ENCODE results near the gene PRG3. TPM values are rescaled to one million over a fixed set of nuclear protein-coding genes. Genes with fewer than 3 reads are reported as not detected.
A peak's percentile ranks its signal among the peaks of the same experiment; 100 is the strongest.

Gene PRG3
- total and polyA plus RNA-seq, 9 of the 15 experiments (the other 6 are each of a cell fraction or from before 2014, with no cell fraction given): 0.18 to 0.55 (median 0.38) TPM; not detected in 6

- intact Hi-C loops (cut with micrococcal nuclease): loop anchor here (5.0 to 10.0 kb wide), 2 partner anchors 447 to 1164 kb away; no protein-coding TSS in a partner anchor
- in situ Hi-C loops (cut with MboI): loop anchor here (10.0 kb wide), 2 partner anchors 177 to 1167 kb away; no protein-coding TSS in a partner anchor
- no peak for FAIRE-seq
- Histone ChIP-seq H3K9ac (ENCODE audit: insufficient read depth in 1 of 2, low read depth in 2 of 2, low read length in 2 of 2) (peak overlapping the region in 1 of 2 experiments; percentile 53; a peak in 1 of 4 replicates), H3K9me3 (replicated peaks; ENCODE audit: control insufficient read depth, insufficient read depth, low read depth, low read length) (0 out of 2 replicates have a peak, but pooled peaks cover 4% of the 10 kb centered on the region), H3K4me1 (replicated peaks in 1 of 2; ENCODE audit: control insufficient read depth in 2 of 2, insufficient read depth in 2 of 2, low read length in 2 of 2) (peaks cover 14 to 19% of the 10 kb centered on the region in 2 experiments), H2AFZ (ENCODE audit: low read depth, low read length) (peak overlapping the region; percentile 75), H3K36me3 (ENCODE audit: control insufficient read depth, insufficient read depth, low read length) (no peaks in the 10 kb centered on the region), H4K20me1 (replicated peaks; ENCODE audit: control insufficient read depth, insufficient read depth, low read length) (no peaks in the 10 kb centered on the region), H3K4me2 (ENCODE audit: insufficient read depth, low read length) (no peak overlapping the region), H3K79me2 (ENCODE audit: control insufficient read depth, insufficient read depth, low read length) (no peaks in the 10 kb centered on the region), H3K27ac (ENCODE audit: extremely low read depth, low read depth, low read length) (no peak overlapping the region), H3K9me1 (ENCODE audit: control insufficient read depth, insufficient read depth, low read length) (no peaks in the 10 kb centered on the region), H3K4me3 (no peak overlapping the region), H3K27me3 (ENCODE audit: control insufficient read depth in 2 of 2, insufficient read depth in 2 of 2, low read length in 2 of 2) (no peaks in the 10 kb centered on the region)
- peak; percentile 46 for ATAC-seq
- 44% methylated on average over 6 of the region's 7 CpGs for WGBS (ENCODE audit: insufficient coverage, low coverage, missing lambda C conversion rate)
- BruUV-seq (replicated peaks): no TSS peak
- DNase-seq (ENCODE audit: extremely low read depth in 1 of 4, low spot score in 3 of 4): no peak
- CTCF ChIA-PET (ENCODE audit: low intra/inter-chr PET ratio): interaction anchor here (0.7 kb wide), 1 partner anchor 173 kb away, joined by 3 read pairs; no protein-coding TSS in a partner anchor
- no peak for TF ChIP-seq ZNF318 (IDR thresholded peaks at IDR 0.05; ENCODE audit: borderline replicate concordance in 1 of 2, low read depth in 1 of 2)
- no peak for TF ChIP-seq THRA (IDR thresholded peaks at IDR 0.05)
- TF ChIP-seq ZC3H11A (IDR thresholded peaks at IDR 0.05; ENCODE audit: low read depth, low read length): no peak
- no peak for TF ChIP-seq ZNF431 (CRISPR knock-in tag; IDR thresholded peaks at IDR 0.05)
- no peak for TF ChIP-seq SRSF9 (IDR thresholded peaks at IDR 0.05; ENCODE audit: borderline replicate concordance, low read depth, low read length)
- no peak for TF ChIP-seq LCOR (CRISPR knock-in tag; IDR thresholded peaks at IDR 0.05)
- no peak for TF ChIP-seq SP2 (IDR thresholded peaks at IDR 0.05; ENCODE audit: extremely low read depth, low read depth, low read length, poor library complexity, severe bottlenecking)
- TF ChIP-seq ZNF197 (CRISPR knock-in tag; IDR thresholded peaks at IDR 0.05; ENCODE audit: low read depth): no peak
- TF ChIP-seq ZNF655 (CRISPR knock-in tag; IDR thresholded peaks at IDR 0.05): no peak
- no peak for TF ChIP-seq ZC3H4 (CRISPR knock-in tag; IDR thresholded peaks at IDR 0.05; ENCODE audit: borderline replicate concordance)
- no peak for TF ChIP-seq IRF2 (CRISPR knock-in tag; IDR thresholded peaks at IDR 0.05)
- POLR2A ChIA-PET: interaction anchor here (0.6 to 1.4 kb wide), 2 partner anchors 84 to 356 kb away, joined by 3 to 4 read pairs; no protein-coding TSS in a partner anchor
Observed at GRCh38 chr11:57348052-57348451, 32.9 kb downstream of the PRG3 start.

All from K562 (cell line).